K562 (cell line): ENCODE results near the gene DNAH8. TPM values are rescaled to one million over a fixed set of nuclear protein-coding genes. Genes with fewer than 3 reads are reported as not detected.
A peak's percentile ranks its signal among the peaks of the same experiment; 100 is the strongest.

ENCODE experiments used
- CHD4 ChIP-seq: fragments of 200-600 bp; sonication (generic); IDR thresholded peaks from 3 replicates; pipeline ENCODE4 v1.6.1; 2012; ENCODE audit warnings: low read depth, mild to moderate bottlenecking, mixed read lengths, low read length, inconsistent platforms; ENCODE audit not compliant: insufficient read depth, insufficient replicate concordance, poor library complexity, severe bottlenecking
- GABPB2 ChIP-seq: fragments of 250-450 bp; sonication (Bioruptor Pico); conservative IDR thresholded peaks from 2 replicates; pipeline ENCODE4 v1.5.1; 2021; ENCODE audit warnings: mild to moderate bottlenecking
- HDGF ChIP-seq: fragments of 450-650 bp; IDR thresholded peaks from 2 replicates; pipeline ENCODE4 v1.6.1; 2016
- JUN ChIP-seq, 2 experiments: sonication (generic) in 1 of 2; formaldehyde crosslinking in 1 of 2; IDR thresholded peaks; 2 replicates each; pipeline versions ENCODE4 v1.6.1 to v1.8.0; 2012 to 2022; ENCODE audit warnings: borderline replicate concordance in 2 of 2, mild to moderate bottlenecking in 2 of 2, improper control_type of control experiment in 1 of 2, low read depth in 1 of 2, low read length in 1 of 2, missing genetic modification reagents in 1 of 2
- KLF1 ChIP-seq: fragments of 450-650 bp; IDR thresholded peaks from 2 replicates; pipeline ENCODE4 v1.6.1; 2016; ENCODE audit warnings: missing genetic modification characterization, missing compliant biosample characterization
- MED1 ChIP-seq: sonication (generic); formaldehyde crosslinking; IDR thresholded peaks from 2 replicates; pipeline ENCODE4 v1.8.1; 2023; ENCODE audit warnings: missing genetic modification reagents, borderline replicate concordance
- NCOA1 ChIP-seq: fragments of 450-650 bp; IDR thresholded peaks from 2 replicates; pipeline ENCODE4 v1.6.1; 2016; ENCODE audit warnings: low read depth
- NELFE ChIP-seq: IDR thresholded peaks from 2 replicates; pipeline ENCODE4 v1.6.1; 2011; ENCODE audit warnings: mild to moderate bottlenecking; ENCODE audit not compliant: insufficient read depth, insufficient read length
- NR2F6 ChIP-seq: fragments of 450-650 bp; formaldehyde crosslinking; IDR thresholded peaks from 2 replicates; pipeline ENCODE4 v1.4.0; 2020; ENCODE audit warnings: mild to moderate bottlenecking
- PML ChIP-seq: IDR thresholded peaks from 2 replicates; pipeline ENCODE4 v1.6.1; 2012; ENCODE audit warnings: low read length, inconsistent platforms
- RAD51 ChIP-seq: fragments of 450-650 bp; IDR thresholded peaks from 2 replicates; pipeline ENCODE4 v1.7.1; 2016; ENCODE audit warnings: low read depth, mild to moderate bottlenecking, borderline replicate concordance
- RBM22 ChIP-seq: fragments of 200-400 bp; formaldehyde crosslinking; IDR thresholded peaks from 2 replicates; pipeline ENCODE4 v1.6.1; 2018; ENCODE audit warnings: low read length, low read depth; ENCODE audit not compliant: poor library complexity, severe bottlenecking
- RNF219 ChIP-seq: fragments of 250-450 bp; sonication (Bioruptor Pico); IDR thresholded peaks from 2 replicates; pipeline ENCODE4 v1.5.0; 2022; ENCODE audit warnings: mild to moderate bottlenecking
- SMAD1 ChIP-seq: fragments of 150-350 bp; IDR thresholded peaks from 2 replicates; pipeline ENCODE4 v1.6.1; 2014; ENCODE audit warnings: low read length, low read depth; ENCODE audit not compliant: partially characterized antibody
- STAT5B ChIP-seq: fragments of 250-450 bp; sonication (Bioruptor Pico); IDR thresholded peaks from 2 replicates; pipeline ENCODE4 v1.8.0; 2021; ENCODE audit warnings: mild to moderate bottlenecking, inconsistent platforms
- TAF9B ChIP-seq: fragments of 450-650 bp; IDR thresholded peaks from 2 replicates; pipeline ENCODE4 v1.6.1; 2018; ENCODE audit warnings: mild to moderate bottlenecking; ENCODE audit not compliant: partially characterized antibody
- TBP ChIP-seq: optimal IDR thresholded peaks from 2 replicates; pipeline ENCODE3; 2011; ENCODE audit warnings: low read depth, low read length, improper control_type of control experiment
- TFAP4 ChIP-seq: sonication (generic); formaldehyde crosslinking; IDR thresholded peaks from 2 replicates; pipeline ENCODE4 v1.8.0; 2022; ENCODE audit warnings: missing genetic modification reagents, mild to moderate bottlenecking, moderate library complexity, borderline replicate concordance
- THAP12 ChIP-seq: fragments of 250-450 bp; sonication (Bioruptor Pico); IDR thresholded peaks from 2 replicates; pipeline ENCODE4 v1.9.0; 2021; ENCODE audit warnings: mild to moderate bottlenecking, inconsistent platforms
- USF2 ChIP-seq: sonication (generic); formaldehyde crosslinking; IDR thresholded peaks from 2 replicates; pipeline ENCODE4 v1.5.0; 2020; ENCODE audit warnings: missing genetic modification reagents
- YY1 ChIP-seq, 3 experiments: IDR thresholded peaks; 2 replicates each; pipeline ENCODE4 v1.6.1; 2011; ENCODE audit warnings: low read length in 2 of 3, mild to moderate bottlenecking in 2 of 3, moderate library complexity in 2 of 3, borderline replicate concordance in 1 of 3, control low read depth in 1 of 3, low read depth in 1 of 3; ENCODE audit not compliant: insufficient read depth in 3 of 3, insufficient replicate concordance in 2 of 3, control insufficient read depth in 1 of 3, insufficient read length in 1 of 3; ENCODE audit errors: extremely low read depth in 1 of 3
- ZNF311 ChIP-seq: fragments of 250-450 bp; sonication (Bioruptor Pico); IDR thresholded peaks from 2 replicates; pipeline ENCODE4 v1.4.0; 2020; ENCODE audit warnings: mild to moderate bottlenecking, moderate library complexity
- polyA plus RNA-seq, 8 experiments: library from polyadenylated mRNA; depleted of rRNA in 4 of 8; stranded (reverse) in 5 of 8; unstranded in 3 of 8; fragments of >200 nt; fragmentation: Nextera tagmentation in 2 of 8; fragmentation: Illumina TruSeq in 1 of 8; extraction: Ambion mirVana in 2 of 8; extraction: Trizol in 1 of 8; gene quantifications; 2 replicates each; pipeline versions ENCODE4 v1.2.1 to v1.2.3, GENCODE V29; 2011 to 2014; ENCODE audit warnings: inconsistent platforms in 1 of 8, missing spikeins in 1 of 8
- total RNA-seq, 7 experiments: library from RNA; depleted of rRNA in 6 of 7; stranded (reverse); fragments of >200 nt in 6 of 7; fragmentation: Illumina TruSeq in 2 of 7; extraction: Trizol in 2 of 7; gene quantifications; 2 replicates each; pipeline versions ENCODE4 v1.2.1 to v1.2.3, GENCODE V29; 2011 to 2021; ENCODE audit warnings: low replicate concordance in 1 of 7

Gene DNAH8
- total and polyA plus RNA-seq, 9 of the 15 experiments (the other 6 are each of a cell fraction or from before 2014, with no cell fraction given) = 1.2 to 4.2 (median 2.9) TPM

GRCh38 chr6:39037082-39037508 is 322.0 kb downstream of the DNAH8 start (continued):
- TF ChIP-seq JUN (IDR thresholded peaks at IDR 0.05; ENCODE audit: borderline replicate concordance, low read depth, low read length) = no peak
- no peak for TF ChIP-seq JUN (CRISPR knock-in tag; IDR thresholded peaks at IDR 0.05; ENCODE audit: borderline replicate concordance)
- no peak for TF ChIP-seq NR2F6
- TF ChIP-seq NELFE = no peak
- no peak for TF ChIP-seq HDGF
- peak; percentile 56; the same call in 1 of the 2 replicates for TF ChIP-seq NCOA1
- no peak for TF ChIP-seq MED1 (CRISPR knock-in tag)
- no peak for TF ChIP-seq THAP12 (CRISPR knock-in tag)
- TF ChIP-seq RNF219 (CRISPR knock-in tag) = no peak
- TF ChIP-seq PML = peak; percentile 62
- no peak for TF ChIP-seq TAF9B
- no peak for TF ChIP-seq KLF1
- no peak for TF ChIP-seq SMAD1
- TF ChIP-seq ZNF311 (CRISPR knock-in tag) = no peak
- TF ChIP-seq CHD4 = no peak
- no peak for TF ChIP-seq RAD51
- no peak for TF ChIP-seq YY1 (IDR thresholded peaks at IDR 0.05; ENCODE audit: borderline replicate concordance in 1 of 3, control insufficient read depth in 1 of 3, extremely low read depth in 1 of 3, insufficient read depth in 3 of 3, insufficient read length in 1 of 3, insufficient replicate concordance in 2 of 3, low read depth in 1 of 3, low read length in 2 of 3)
- TF ChIP-seq TFAP4 (CRISPR knock-in tag) = no peak; the same call in 1 of the 2 replicates
- no peak for TF ChIP-seq USF2 (CRISPR knock-in tag)
- no peak for TF ChIP-seq STAT5B (CRISPR knock-in tag)
- TF ChIP-seq GABPB2 (CRISPR knock-in tag) = no peak
- TF ChIP-seq TBP = no peak
- TF ChIP-seq RBM22 = no peak
